ENCODE results near the gene BACH1. TPM values are rescaled to one million over a fixed set of nuclear protein-coding genes. Genes with fewer than 3 reads are reported as not detected.

The BACH1 gene
- total RNA-seq, 1 experiment from 2014 or later: 29.2 TPM

GRCh38 chr21:29376556-29376955 is 77.8 kb downstream of the BACH1 start:
- no peak overlapping the region for H3K4me3 ChIP-seq

GRCh38 chr21:29377266-29377665 is 78.5 kb downstream of the BACH1 start:
- no peaks in the 10 kb centered on the region for H3K9me3 ChIP-seq
- no peak for DNase-seq
- peaks cover 10% of the 10 kb centered on the region for H3K36me3 ChIP-seq
- H3K4me3 ChIP-seq: no peak overlapping the region
- no peaks in the 10 kb centered on the region for H3K27me3 ChIP-seq

More at GRCh38 chr21:29376556-29376955, 77.8 kb downstream of the BACH1 start:
- DNase-seq: peak; percentile 10
- peaks cover 10% of the 10 kb centered on the region for H3K36me3 ChIP-seq
- no peaks in the 10 kb centered on the region for H3K9me3 ChIP-seq
- no peaks in the 10 kb centered on the region for H3K27me3 ChIP-seq

DNA sequence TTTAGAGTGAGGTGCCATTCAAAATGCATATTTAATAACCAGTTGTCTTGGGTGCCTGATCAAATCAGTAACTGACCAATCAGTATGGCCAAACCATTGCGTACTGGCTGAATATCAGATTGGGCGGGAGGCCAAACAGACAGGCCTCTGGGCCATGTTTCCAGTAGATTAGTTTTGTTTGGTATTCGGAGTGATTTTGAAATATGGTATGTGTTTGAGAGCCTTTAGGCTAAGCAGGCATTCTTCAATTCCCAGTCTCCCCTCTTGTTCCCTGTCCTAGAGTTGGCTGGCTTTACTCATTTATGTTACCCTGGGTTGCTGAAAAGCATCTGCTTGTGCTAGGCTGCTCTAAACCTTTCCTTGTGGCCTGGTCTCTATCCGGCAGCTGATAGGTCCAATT is 80.1 kb downstream of the BACH1 start:
- DNase-seq: no peak

DNA sequence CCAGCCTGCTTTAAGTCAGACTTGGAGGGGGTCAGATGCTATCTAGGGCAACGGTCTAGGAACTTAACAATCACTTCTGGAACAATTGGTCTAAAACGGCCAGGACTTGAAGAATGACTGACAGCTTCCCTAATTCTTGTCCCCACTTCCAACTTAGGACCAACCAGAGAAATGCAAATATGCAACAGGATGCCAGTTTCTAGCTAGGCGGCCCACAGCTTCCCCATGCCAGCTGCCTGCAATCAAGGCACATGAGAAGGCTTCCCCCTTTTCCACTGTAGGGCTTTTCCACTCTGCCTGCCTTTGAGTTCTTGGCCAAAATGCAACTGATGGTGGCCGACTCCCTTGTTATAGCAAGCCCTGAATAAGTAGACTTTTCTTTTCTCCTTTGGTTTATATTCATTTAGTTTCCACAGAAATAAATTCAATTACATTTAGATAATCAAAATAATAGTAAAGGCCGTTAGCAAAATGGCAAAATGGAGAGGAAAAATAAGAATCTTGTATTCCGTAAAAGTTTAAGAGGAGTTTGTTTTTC is 80.9 kb downstream of the BACH1 start:
- Histone ChIP-seq H3K4me3 (no peak overlapping the region), H3K9me3 (no peaks in the 10 kb centered on the region), H3K36me3 (no peaks in the 10 kb centered on the region), H3K27me3 (no peaks in the 10 kb centered on the region)
- DNase-seq: no peak

More for the DNA sequence above, 80.1 kb downstream of the BACH1 start:
- no peaks in the 10 kb centered on the region for H3K27me3 ChIP-seq
- no peak overlapping the region for H3K4me3 ChIP-seq
- no peaks in the 10 kb centered on the region for H3K9me3 ChIP-seq
- no peaks in the 10 kb centered on the region; the same call in 1 of the 2 replicates for H3K36me3 ChIP-seq

- no peak for DNase-seq
- no peaks in the 10 kb centered on the region for H3K9me3 ChIP-seq
- peaks cover 2% of the 10 kb centered on the region; the same call in 1 of the 2 replicates for H3K36me3 ChIP-seq
- no peaks in the 10 kb centered on the region for H3K27me3 ChIP-seq
- no peak overlapping the region for H3K4me3 ChIP-seq
These were observed 83.4 kb downstream of the BACH1 start for GRCh38 chr21:29382030-29382654.

DNA sequence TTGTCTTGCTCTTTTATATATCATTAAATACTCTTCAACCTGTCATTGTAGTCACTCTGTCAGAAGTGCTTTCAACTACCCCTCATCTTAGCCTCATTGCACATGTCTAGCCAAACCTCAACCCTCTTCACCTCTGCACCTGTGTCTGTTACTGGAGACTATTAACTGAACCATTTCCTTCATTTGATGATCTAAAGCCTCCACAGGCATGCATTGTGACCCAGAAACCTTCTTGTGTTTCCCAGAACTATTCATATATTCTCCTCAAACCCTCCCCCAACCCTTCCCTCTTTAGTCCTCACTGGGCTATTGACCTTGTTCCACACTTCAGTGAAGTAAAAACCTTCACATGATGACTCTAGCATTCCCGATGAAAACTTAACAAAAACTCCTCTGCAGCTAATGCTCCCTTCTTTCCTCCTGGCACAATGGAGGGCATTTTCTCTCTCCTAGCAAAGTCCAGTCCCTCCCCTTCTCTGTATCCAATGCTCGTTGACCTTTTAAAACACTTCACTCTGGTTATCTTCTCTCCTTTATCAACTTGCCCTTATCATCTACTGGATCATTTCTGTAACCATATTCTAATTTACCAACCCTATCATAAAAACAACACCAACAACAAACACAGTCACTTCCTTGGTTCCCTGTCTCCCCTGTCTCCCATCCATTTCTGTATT is 86.1 kb downstream of the BACH1 start:
- DNase-seq: no peak
- no peaks in the 10 kb centered on the region for H3K9me3 ChIP-seq

DNA sequence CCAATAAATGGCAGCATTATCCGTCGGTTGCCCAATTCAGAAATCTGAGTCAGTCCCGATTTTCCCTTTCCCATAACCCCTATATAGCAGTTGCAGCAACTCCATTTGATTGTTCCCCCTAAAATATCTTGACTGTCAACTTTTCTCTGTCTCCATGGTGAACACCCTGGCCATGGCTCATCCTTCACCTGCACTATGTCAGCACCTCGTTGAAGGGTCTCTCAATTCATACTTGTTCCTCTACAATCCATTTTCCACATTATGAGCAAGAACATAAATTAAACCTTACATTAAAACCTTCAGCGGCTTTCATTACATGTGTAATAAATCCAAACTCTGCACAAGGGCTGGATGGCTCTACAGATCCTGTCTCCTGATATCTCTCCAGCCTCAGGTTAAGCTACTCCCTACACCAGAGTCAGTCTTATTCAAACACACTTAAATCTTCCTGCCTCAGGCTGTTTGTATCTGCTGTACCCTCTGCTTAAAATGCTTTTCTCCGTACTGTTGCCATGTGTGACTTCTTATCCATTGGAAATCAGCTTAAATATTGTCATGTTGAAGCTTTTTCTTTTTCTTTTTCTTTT is 87.3 kb downstream of the BACH1 start:
- no peaks in the 10 kb centered on the region for H3K27me3 ChIP-seq
- DNase-seq: no peak
- no peak overlapping the region for H3K4me3 ChIP-seq
- H3K36me3 ChIP-seq: peaks cover 2% of the 10 kb centered on the region; the same call in 1 of the 2 replicates
- H3K9me3 ChIP-seq: no peaks in the 10 kb centered on the region

More for the DNA sequence above, 86.1 kb downstream of the BACH1 start:
- no peaks in the 10 kb centered on the region for H3K27me3 ChIP-seq
- H3K36me3 ChIP-seq: peaks cover 2% of the 10 kb centered on the region; the same call in 1 of the 2 replicates
- H3K4me3 ChIP-seq: no peak overlapping the region

DNA sequence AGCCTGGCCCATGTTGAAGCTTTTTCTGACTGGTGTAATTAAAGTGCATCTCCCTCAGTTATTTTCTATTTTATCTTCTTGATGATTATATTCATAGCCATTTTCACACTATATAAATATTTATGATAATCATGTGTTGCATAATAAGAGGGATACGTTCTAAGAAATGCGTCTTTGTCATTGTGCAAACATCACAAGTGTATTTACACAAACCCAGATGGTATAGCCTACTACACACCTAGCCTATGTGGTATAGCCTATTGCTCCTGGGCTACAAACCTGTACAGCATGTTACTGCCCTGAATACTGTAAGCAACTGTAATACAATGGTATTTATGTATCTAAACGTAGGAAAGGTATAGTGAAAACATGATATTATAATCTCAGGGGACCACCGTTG is 88.1 kb downstream of the BACH1 start:
- Histone ChIP-seq H3K9me3 (no peaks in the 10 kb centered on the region), H3K27me3 (no peaks in the 10 kb centered on the region), H3K4me3 (no peak overlapping the region), H3K36me3 (peaks cover 2% of the 10 kb centered on the region; the same call in 1 of the 2 replicates)
- no peak for DNase-seq

- no peak for DNase-seq
- Histone ChIP-seq H3K27me3 (no peaks in the 10 kb centered on the region), H3K36me3 (peaks cover 2% of the 10 kb centered on the region; the same call in 1 of the 2 replicates), H3K9me3 (no peaks in the 10 kb centered on the region), H3K4me3 (no peak overlapping the region)
These were observed 88.9 kb downstream of the BACH1 start for GRCh38 chr21:29387598-29387997.

- H3K9me3 ChIP-seq: no peaks in the 10 kb centered on the region
- H3K36me3 ChIP-seq: peaks cover 2% of the 10 kb centered on the region; the same call in 1 of the 2 replicates
- no peaks in the 10 kb centered on the region for H3K27me3 ChIP-seq
- DNase-seq: no peak
- no peak overlapping the region for H3K4me3 ChIP-seq
These were observed 90.4 kb downstream of the BACH1 start for GRCh38 chr21:29389136-29389535.

DNA sequence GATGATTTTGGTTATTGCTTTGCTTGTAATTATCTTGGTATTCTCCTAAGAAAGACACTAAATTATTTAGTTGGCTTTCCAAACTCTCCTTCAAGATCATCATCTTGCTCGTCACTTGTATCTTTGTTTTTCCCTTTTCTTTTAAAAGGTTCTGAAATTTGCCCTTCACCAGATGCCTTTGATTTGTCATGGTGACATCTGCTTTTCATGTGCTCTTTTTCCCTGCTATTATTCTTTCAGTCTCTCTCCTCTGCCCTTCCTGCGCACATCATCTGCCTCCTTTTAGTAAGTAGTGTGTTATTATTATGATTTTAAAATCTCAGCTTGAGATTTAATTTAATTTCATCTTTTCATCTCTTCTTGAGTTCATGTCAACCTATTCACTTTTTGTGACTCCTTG is 92.1 kb downstream of the BACH1 start:
- Histone ChIP-seq H3K4me3 (no peak overlapping the region), H3K9me3 (no peaks in the 10 kb centered on the region), H3K36me3 (peaks cover 2% of the 10 kb centered on the region; the same call in 1 of the 2 replicates), H3K27me3 (no peaks in the 10 kb centered on the region)
- DNase-seq: no peak

- DNase-seq: no peak
- H3K9me3 ChIP-seq: no peaks in the 10 kb centered on the region
- no peak overlapping the region for H3K4me3 ChIP-seq
- no peaks in the 10 kb centered on the region for H3K36me3 ChIP-seq
- no peaks in the 10 kb centered on the region for H3K27me3 ChIP-seq
These were observed 95.3 kb downstream of the BACH1 start for GRCh38 chr21:29394051-29394450.

Other genes with a start within 250 kb of the BACH1 start
- gene CCT8, start 225.3 kb upstream of the BACH1 start, total RNA-seq (2014; rRNA removed; shearing (Covaris generic); ENCODE audit: low replicate concordance): 312 and 373 TPM in 2 replicates
- 28.3 and 41.5 TPM in 2 replicates for gene MAP3K7CL, start 168.3 kb upstream of the BACH1 start, total RNA-seq (2014; rRNA removed; shearing (Covaris generic); ENCODE audit: low replicate concordance)

Measured in MG63 (cell line).